Germinal center (tissue), 1 donor: ENCODE data around the gene MT1G.
"Not testable (repeated sequence)": the region's sequence is repeated elsewhere in the genome, so short reads cannot be mapped to it uniquely, and the experiment has no call there.

Source experiments
- DNase-seq: peaks from one replicate; pipeline ENCODE4 v3.0.0; 2012; ENCODE audit warnings: mixed read lengths, low spot score

The MT1G gene

DNA sequence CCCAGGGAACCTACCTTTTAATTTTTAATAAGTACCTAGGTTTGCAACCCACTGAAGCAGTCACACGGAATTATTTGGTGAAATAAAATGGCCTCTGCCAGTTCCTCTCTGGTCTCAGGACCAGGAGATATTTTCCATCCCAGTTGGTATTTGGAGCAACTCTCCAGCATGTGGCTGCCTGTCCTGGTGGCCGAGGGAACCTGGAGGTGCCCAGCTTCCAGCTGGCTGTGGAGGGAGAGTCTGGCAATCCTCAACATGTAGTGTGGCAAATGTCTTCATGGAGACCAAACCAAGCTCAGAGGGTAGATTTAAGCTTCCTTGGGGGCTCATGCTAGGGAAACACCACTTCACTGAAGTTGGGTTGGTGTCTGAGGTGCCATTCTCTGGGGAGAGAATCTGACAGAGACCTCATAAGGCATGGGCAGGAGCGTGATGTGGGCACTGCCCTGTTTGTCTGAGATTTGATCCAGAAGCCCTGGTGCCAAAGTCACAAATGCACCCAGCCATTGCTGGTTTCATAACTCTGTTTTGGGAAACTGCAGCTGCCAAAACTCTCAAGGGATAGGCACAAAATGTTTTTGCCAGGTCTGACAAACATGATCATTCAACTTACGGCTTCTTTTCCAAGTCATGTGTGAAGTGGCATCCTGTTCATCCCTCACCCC, 17.2 kb upstream of the MT1G start:
- no peak for DNase-seq

DNA sequence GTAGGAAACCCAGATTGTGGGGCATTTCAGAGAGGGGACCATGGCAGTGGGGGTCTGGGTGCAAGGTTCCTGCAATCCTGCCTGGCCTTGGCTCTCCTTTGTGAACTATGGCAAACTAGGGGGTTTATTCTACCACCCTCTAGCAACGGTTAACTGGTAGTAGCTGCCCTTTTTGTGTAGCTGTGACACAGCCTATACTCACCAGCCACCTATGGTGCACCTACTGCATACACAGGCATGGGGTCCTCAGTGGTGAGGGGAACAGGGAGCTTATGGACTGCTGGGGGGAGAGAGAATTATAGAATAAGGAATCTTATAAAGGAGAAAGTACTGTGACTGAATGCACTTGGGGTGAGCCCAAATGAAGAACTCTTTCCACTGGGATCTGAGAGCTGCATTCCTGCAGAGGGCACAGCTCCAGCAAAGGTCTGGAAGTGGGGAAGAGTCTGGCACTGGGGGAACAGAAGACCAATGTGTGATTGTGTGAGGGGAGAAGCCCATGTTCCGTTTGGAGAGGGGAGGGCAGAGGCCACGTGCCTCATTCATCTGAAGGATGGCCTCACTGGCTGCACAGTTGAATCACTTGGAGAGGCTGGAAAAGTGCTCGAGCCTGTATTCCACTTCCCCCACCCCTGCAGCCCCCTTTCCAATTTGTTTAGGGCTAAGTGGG, 16.5 kb upstream of the MT1G start:
- no peak for DNase-seq

DNA sequence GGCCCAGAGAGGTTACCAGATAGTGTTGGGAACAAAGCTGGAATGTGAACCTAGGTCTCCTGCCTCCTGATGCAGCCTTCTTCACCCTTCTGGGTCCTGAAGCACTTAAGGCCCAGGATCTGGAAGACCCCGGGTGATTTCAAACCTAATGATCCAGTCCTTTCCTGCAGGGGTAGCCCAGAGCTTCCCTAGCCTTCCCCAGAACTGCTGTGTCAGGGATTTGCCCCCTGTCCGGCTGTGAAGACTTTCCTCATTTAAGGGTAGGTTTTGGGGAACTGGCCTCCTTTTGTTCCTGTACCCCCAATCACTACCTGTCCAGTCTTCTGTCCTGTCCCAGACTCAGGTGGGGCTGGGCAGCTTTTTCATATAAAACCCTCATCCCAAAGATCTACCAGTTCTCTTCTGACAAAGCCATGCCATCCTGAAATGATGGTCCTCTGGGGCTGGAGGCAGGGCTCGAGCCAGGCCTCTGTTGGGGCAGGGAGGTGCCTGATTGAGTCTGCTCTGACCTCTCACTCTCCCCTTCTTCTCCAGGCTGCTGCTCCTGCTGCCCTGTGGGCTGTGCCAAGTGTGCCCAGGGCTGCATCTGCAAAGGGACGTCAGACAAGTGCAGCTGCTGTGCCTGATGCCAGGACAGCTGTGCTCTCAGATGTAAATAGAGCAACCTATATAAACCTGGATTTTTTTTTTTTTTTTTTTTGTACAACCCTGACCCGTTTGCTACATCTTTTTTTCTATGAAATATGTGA, 15.7 kb upstream of the MT1G start:
- DNase-seq, result no peak

DNA sequence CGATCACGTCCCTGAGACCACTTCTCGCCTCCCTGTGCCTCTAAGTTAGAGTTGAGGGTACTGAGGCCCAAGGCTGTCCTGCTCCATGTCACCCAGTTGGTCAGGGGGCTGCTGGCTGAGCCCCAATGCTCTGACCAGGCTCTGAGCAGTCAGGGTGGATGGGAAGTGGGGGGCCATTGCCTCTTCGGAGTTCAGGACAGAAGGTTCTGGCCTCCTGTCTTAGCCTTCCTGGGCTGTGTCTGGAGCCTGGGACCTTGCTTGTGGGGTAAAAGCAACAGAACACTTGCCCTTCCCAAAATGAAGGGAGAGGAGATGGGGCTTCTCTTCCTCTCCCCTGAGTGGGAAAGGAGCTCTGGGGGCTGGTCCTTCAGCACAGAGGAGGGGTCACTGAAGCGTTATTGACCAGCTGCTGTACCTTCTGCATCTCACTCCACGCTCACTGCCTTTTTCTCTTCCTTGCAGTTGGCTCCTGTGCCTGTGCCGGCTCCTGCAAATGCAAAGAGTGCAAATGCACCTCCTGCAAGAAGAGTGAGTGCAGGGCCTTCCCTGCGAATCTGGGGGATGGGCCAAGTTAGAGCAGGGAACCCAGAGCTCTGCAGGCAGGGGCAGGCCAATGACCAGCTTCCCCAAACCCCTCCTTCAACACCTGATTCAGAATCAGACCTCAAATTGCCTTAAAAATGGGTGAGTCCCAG, 15.0 kb upstream of the MT1G start:
- DNase-seq, result no peak

DNA sequence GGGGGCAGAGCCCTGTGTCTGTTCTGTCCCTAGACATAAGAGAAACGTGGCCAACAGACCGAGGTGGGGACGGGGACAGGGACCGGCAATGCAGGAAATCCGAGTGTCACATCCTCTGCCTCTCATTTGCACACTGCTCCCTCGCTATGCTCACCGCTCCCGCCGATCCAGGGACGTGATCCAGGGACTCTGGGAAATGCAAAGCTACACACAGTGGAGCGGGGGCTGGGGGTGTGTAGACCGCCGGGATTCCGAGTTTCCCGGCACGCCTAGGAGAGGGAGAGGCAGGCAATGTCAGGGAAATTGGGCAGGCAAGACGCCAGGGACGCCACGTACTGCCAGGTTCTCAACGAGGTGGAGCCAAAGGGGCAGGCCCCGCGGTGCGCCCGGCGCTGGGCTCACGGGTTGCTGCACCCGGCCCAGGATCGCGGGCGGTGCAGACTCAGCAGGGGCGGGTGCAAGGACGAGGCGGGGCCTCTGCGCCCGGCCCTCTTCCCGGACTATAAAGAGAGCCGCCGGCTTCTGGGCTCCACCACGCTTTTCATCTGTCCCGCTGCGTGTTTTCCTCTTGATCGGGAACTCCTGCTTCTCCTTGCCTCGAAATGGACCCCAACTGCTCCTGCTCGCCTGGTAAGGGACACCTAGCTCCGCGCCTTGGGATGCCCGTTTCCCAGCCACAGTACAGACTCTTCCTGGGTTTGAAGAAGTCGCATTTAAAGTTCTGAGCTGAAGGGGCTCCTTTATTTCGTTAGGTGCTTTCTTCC, 14.3 kb upstream of the MT1G start, which contains the start of gene MT1X:
TSS of gene MT1X (plus strand) at position 532 of the 764 bp plus-strand sequence. CDS start at position 603, 71 bp downstream.
- DNase-seq, result peak; percentile 81

DNA sequence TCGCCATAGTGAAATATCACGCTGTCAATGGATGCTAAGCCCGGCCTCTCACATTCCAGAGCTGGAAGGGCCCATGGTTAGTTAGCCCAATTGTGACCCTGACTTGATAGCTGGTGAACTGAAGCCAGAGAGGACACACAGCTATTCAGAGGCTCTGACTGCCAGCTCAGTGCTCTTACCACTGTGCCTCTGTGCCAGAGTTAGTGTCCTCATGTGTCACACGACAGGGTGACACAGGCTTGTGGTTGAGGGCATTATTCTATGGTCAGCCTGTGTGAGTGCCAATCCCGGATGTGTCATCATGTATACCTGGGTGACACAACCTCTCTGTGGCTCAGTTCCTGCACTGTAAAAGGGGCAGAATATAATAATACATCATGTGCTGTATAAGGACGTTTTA, 12.0 kb upstream of the MT1G start:
- DNase-seq, result no peak

DNA sequence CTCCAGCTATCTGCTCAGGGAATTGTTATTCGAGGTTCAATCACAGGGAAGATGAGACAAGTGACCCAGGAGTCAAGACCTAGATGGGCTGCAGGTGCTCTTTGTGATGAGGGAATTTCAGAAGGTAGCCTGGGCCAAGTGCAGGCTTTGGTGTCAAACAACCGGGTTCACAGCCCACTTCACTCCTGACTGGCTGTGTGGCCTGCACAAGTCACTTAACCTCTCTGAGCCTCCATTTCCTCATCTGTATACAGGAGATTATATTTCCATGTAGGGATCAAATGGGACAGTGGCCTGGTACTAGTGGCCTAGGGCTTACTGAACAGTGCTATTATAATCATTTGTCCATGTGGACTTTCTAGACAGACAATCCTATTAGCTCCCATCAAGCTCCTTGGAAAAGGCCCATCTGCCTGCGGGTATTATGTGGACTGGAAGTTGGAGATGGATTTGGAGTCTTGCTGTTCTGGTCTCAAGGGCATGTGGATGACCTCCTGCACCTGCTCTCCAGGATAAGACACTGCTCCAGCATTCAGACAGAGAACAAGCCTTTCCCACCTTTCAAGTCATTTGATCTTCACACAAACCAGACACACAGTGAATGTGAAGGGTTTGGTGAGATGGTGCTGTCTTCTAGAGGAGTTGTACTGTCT, 11.3 kb upstream of the MT1G start:
- no peak for DNase-seq

DNA sequence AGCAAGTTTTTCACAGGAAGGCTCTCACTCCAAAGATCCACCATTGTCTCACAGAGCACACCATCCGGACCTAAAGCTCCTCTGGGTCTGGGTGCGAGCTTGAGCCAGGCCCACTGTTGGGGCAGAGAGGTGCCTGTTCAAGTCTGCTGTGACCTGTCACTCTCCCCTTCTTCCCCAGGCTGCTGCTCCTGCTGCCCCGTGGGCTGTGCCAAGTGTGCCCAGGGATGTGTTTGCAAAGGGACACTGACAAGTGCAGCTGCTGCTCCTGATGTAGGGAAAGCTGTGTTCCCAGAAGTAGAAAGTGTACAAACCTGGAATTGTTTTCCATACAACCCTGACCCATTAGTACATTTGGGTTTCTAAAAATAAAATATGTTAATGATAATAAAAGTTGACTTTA, 9.6 kb upstream of the MT1G start:
- DNase-seq, result no peak

DNA sequence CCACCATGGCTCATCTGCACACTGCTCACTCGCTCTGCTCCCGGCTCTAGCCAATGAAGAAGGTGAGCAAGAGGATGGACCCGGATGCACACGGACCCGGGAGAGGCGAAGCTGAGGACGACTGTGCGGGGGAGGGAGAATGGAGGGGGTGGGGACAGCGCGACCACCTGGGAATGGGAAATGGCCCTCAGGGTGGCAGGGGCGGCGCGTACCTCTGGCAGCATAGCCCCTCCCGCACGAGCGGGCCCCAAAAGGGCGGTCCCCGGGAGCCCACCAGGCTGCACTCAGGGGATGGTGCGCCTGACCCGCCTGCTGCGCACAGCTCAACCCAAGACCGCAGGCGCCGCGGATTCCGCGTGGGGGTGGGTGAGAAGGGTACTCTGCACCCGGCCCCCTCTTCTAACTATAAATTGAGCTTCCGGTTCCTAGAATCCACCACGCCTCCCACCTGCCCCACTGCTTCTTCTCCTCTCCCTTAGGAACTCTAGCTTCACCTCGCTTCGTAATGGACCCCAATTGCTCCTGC, 7.9 kb upstream of the MT1G start:
- no peak for DNase-seq

DNA sequence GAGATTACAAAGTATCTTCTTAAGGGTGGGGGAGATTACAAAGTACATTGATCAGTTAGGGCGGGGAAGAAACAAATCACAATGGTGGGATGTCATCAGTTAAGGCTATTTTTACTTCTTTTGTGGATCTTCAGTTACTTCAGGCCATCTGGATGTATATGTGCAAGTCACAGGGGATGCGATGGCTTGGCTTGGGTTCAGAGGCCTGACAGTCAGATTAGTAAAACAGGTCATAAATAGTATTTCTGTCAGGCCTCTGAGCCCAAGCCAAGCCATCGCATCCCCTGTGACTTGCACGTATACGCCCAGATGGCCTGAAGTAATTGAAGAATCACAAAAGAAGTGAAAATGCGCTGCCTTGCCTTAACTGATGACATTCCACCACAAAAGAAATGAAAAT, 6.7 kb upstream of the MT1G start:
- not testable (repeated sequence) for DNase-seq

DNA sequence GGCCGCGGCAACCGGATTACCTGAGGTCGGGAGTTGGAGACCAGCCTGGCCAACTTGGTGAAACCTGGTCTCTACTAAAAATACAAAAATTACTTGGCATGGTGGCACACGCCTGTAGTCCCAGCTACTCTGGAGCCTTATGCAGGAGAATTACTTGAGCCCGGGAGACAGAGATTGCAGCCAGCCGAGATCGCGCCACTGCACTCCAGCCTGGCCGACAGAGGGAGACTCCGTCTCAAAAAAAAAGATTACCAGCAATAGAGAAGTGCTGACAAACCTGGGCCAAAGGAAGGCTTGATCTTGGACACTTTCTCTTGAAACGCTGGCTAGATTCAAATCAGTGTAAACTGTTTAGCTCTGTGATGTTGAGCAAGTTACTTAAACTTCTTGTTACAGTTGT, 6.1 kb upstream of the MT1G start:
- no peak for DNase-seq

DNA sequence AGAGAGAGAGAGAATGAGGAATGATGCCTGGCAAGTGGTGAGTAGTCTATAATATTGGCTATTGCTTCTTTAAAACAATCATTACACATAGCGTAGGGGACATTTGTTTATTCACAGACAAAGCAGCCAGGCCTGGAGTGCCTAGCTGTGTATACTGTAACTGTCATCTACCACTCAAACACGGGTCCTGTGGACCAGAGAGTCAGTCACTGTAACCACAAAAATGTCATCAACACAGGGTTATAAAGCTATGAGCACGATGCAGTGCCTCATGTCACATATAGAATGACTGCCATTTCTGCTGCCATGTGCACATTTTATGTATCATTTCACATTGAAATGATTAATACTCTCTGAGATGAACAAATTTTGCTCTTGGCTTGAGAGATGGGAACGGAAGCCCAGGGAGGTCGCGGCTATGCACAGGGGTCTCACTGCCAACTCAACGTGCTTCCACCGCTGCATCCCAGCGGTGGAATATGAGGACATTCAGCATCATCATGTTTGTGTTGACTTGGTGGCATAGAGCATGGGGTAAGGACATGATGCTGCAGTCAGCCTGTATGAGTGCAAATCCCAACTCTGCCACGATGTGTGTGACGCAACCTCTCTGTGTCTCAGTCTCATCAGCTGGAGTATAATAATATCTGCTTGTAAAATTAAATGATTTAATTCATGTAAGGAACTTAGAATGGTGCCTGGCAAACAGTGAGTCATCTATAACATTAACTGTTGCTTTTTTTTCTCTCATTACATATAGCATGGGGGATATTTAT, 5.1 kb upstream of the MT1G start:
- DNase-seq, result no peak

DNA sequence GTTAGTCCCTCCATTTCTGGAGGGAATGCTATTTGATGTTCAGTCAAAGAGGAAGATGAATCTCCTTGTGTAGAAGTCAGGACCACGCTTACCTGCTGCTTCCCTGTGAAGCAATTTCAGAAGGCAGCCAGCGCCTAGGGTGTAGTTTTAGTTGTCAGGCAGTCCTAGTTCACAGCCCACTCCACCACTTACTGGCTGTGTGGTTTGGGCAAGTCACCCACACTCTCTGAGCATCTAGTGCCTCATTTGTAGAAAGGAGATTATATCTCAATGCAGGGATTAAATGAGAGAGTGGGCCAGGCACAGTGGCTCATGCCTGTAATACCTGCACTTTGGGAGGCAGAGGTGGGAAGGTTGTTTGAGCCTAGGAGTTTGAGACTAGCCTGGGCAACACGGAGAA, 4.3 kb upstream of the MT1G start:
- DNase-seq, result not testable (repeated sequence)

DNA sequence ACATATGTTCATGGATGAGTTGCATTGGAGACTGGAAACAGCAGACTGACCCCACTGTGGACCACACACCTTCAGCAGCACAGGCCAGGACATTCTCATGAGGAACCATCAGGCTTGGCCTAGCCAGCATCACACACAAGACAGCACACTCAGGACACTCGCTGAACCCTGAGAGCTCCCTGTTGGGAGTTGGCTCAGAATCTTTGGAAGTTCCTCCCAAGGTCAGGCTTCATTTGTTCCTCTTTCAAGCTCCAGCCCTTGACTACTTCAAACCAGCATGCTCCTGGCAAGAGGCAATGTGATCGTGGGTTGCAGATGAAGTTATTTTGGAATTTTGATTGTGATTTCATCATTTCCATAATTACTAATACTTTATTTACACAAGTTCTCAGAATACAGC, 3.8 kb upstream of the MT1G start:
- not testable (repeated sequence) for DNase-seq

DNA sequence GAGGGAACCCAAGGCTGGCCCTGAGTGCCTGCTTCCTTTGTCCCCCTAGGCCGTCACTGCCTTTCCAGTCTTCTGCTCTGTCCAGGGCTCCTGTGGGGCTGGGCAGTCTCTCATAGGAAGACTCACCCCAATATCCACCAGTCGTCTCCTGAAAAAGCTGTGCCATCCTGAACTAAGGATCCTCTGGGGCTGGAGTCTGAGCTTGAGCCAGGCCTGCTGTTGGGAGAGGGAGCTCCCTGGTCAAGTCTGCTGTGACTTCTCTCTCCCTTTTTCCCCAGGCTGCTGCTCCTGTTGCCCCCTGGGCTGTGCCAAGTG, 2.7 kb upstream of the MT1G start:
- DNase-seq, result no peak

DNA sequence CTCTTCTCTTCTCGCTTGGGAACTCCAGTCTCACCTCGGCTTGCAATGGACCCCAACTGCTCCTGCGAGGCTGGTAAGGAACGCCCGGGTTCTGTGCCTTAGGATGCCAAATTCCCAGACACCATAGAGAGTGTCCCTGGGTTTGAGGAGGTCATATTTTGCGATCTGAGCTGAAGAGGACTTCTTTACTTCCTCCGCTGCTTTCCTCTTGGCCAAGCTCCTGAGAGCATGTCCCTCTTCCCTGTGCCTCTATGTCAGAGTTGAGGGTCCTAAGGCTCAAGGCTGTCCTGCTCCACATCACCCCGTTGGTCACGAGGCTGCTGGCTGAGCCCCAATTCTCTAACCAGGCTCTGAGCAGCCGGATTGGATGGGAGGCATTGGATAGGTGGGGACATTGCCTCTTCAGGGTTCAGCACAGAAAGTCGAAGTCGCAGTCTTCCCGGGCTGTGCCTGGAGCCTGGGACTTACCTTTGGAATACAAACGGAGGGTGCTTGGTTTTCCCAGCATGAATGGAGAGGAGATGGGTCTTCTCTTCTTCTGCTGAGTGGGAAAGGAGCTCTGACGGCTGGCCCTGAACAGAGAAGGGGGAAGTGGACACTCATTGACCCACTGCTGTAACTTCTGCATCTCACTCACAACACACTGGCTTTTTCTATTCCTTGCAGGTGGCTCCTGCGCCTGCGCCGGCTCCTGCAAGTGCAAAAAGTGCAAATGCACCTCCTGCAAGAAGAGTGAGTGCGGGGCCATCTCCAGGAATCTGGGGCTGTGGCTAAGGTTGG, 2.2 kb upstream of the MT1G start:
- DNase-seq, result no peak

DNA sequence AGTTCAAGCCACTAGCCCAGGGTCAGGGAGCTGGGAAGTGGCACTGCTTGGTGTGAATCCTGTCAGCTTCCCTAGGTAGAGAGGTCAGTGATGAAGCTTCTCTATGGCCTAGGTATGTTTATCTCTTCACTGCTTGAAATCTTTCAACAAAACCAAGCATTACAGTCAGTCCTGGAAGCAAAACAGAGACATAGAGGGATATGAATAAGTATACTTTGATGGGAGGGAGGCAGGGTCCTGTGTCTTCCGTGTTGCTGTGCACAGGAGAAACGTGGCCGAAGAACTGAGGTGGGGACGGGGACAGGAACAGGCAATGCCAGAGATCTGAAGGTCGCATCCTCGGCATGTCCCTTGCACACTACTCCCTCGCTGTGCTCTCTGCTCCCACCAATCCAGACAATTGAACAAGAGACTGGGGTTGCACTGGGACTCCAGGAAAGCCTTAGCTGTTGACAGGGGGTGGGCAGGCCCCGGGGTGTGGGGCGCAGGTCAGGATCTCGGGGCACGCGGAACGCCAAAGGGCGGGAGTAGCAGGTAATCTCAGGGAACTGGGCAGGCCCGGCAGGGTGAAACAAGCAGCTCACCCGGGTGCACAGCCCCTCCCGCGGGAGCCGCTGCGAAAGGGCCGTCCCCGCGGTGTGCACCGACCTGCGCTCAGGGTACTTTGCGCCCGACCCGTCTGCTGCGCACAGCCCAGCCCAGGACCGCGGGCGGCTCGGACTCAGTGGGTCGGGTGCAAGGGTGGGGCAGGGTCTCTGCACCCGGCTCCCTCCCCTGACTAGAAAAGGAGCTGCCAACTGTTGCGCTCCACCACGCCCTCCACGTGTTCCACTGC, 1.4 kb upstream of the MT1G start, which contains the start of gene MT1H:
TSS of gene MT1H (plus strand) at position 810 of the 835 bp plus-strand sequence. CDS start 71 bp downstream, outside the sequence.
- no peak for DNase-seq
